CD14-positive monocyte (primary cell): ENCODE measurements around the gene LDLRAD4. TPM values are rescaled to one million over a fixed set of nuclear protein-coding genes. Genes with fewer than 3 reads are reported as not detected.

ENCODE experiments used
- DNase-seq, 3 donors: peaks; one replicate each; pipeline ENCODE4 v3.0.0-alpha.2; 2011 to 2022
- H2AFZ ChIP-seq: 2 replicates; pipeline ENCODE4 v1.6.0; 2012; ENCODE audit warnings: mild to moderate bottlenecking, low read depth, low read length, inconsistent platforms; ENCODE audit not compliant: insufficient read depth, poor library complexity, severe bottlenecking
- H3K27ac ChIP-seq, 2 donors: 1 replicate in 1 of 2; 2 replicates in 1 of 2; pipeline ENCODE4 v1.5.1; 2012 to 2013; ENCODE audit warnings: low read length in 2 of 2, control low read depth in 1 of 2, inconsistent platforms in 1 of 2, low read depth in 1 of 2, mild to moderate bottlenecking in 1 of 2
- H3K27me3 ChIP-seq, 2 donors: one replicate each; pipeline versions ENCODE4 v1.6.0 to v1.6.1; 2011 to 2013; ENCODE audit warnings: low read length in 2 of 2; ENCODE audit not compliant: control insufficient read depth in 2 of 2, insufficient read depth in 2 of 2
- H3K36me3 ChIP-seq, 2 donors: replicated peaks in 1 of 2; 1 replicate in 1 of 2; 2 replicates in 1 of 2; pipeline versions ENCODE4 v1.5.1 to v1.6.1; 2012 to 2013; ENCODE audit warnings: low read length in 2 of 2, control low read depth in 1 of 2, inconsistent platforms in 1 of 2, mild to moderate bottlenecking in 1 of 2; ENCODE audit not compliant: insufficient read depth in 2 of 2, control insufficient read depth in 1 of 2
- H3K4me1 ChIP-seq, 2 donors: 1 replicate in 1 of 2; 2 replicates in 1 of 2; pipeline versions ENCODE4 v1.5.1 to v1.6.1; 2012 to 2013; ENCODE audit warnings: low read length in 2 of 2, control low read depth in 1 of 2, inconsistent platforms in 1 of 2, mild to moderate bottlenecking in 1 of 2, moderate library complexity in 1 of 2; ENCODE audit not compliant: insufficient read depth in 2 of 2, control insufficient read depth in 1 of 2
- H3K4me2 ChIP-seq: replicated peaks from 2 replicates; pipeline ENCODE3; 2012; ENCODE audit warnings: low read length, moderate library complexity, mild to moderate bottlenecking; ENCODE audit not compliant: poor library complexity, severe bottlenecking; ENCODE audit errors: extremely low read depth
- H3K4me3 ChIP-seq, 3 experiments: fragments of 200-600 bp in 1 of 3; sonication (generic) in 1 of 3; replicated peaks in 1 of 3; 1 replicate in 2 of 3; 2 replicates in 1 of 3; pipeline ENCODE4 v1.5.1; 2011 to 2013; ENCODE audit warnings: low read length in 3 of 3, mild to moderate bottlenecking in 3 of 3, control low read depth in 2 of 3, low read depth in 2 of 3, inconsistent platforms in 1 of 3, moderate library complexity in 1 of 3
- H3K79me2 ChIP-seq: 2 replicates; pipeline ENCODE4 v1.6.0; 2012; ENCODE audit warnings: mild to moderate bottlenecking, control low read depth, inconsistent platforms, low read length, moderate library complexity; ENCODE audit not compliant: insufficient read depth
- H3K9ac ChIP-seq: 2 replicates; pipeline ENCODE4 v1.6.0; 2017; ENCODE audit warnings: low read length, mild to moderate bottlenecking; ENCODE audit not compliant: insufficient read depth, poor library complexity, severe bottlenecking
- H3K9me3 ChIP-seq, 2 donors: replicated peaks in 1 of 2; 1 replicate in 1 of 2; 2 replicates in 1 of 2; pipeline versions ENCODE4 v1.5.1 to v1.6.1; 2012 to 2013; ENCODE audit warnings: low read length in 2 of 2, control low read depth in 1 of 2; ENCODE audit not compliant: control insufficient read depth in 1 of 2, insufficient read depth in 1 of 2
- H4K20me1 ChIP-seq: 2 replicates; pipeline ENCODE4 v1.6.0; 2012; ENCODE audit warnings: mild to moderate bottlenecking, low read length, control low read depth, moderate library complexity; ENCODE audit not compliant: insufficient read depth
- H3K27ac Mint-ChIP-seq, 7 donors: one replicate each; pipeline ENCODE4 v1.8.0; 2020; ENCODE audit warnings: mild to moderate bottlenecking in 7 of 7, mixed read lengths in 7 of 7, moderate library complexity in 6 of 7, inconsistent platforms in 2 of 7
- H3K27me3 Mint-ChIP-seq, 3 donors: one replicate each; pipeline ENCODE4 v1.8.0; 2021 to 2022; ENCODE audit warnings: low read depth in 3 of 3, mild to moderate bottlenecking in 3 of 3, mixed read lengths in 3 of 3, moderate library complexity in 3 of 3, inconsistent platforms in 1 of 3
- H3K36me3 Mint-ChIP-seq, 2 donors: one replicate each; pipeline ENCODE4 v1.8.0; 2020; ENCODE audit warnings: mixed read lengths in 2 of 2, inconsistent platforms in 1 of 2, mild to moderate bottlenecking in 1 of 2
- H3K4me1 Mint-ChIP-seq: one replicate; pipeline ENCODE4 v1.8.0; 2020; ENCODE audit warnings: mild to moderate bottlenecking, mixed read lengths
- H3K4me3 Mint-ChIP-seq, 2 donors: one replicate each; pipeline ENCODE4 v1.8.0; 2020; ENCODE audit warnings: mild to moderate bottlenecking in 2 of 2, mixed read lengths in 2 of 2, moderate library complexity in 1 of 2
- H3K9me3 Mint-ChIP-seq, 7 donors: one replicate each; pipeline ENCODE4 v1.8.0; 2020 to 2022; ENCODE audit warnings: mixed read lengths in 7 of 7, mild to moderate bottlenecking in 6 of 7, moderate library complexity in 6 of 7, inconsistent platforms in 2 of 7
- CTCF ChIP-seq: fragments of 200-600 bp; IDR thresholded peaks from one replicate; pipeline ENCODE4 v1.8.0; 2022; ENCODE audit warnings: antibody characterized with exemption, mild to moderate bottlenecking
- WGBS: methylation state at CpG from one replicate; pipeline ENCODE4 v1.1.5; 2013; ENCODE audit warnings: missing lambda C conversion rate; ENCODE audit not compliant: insufficient coverage; 5-methylcytosine and 5-hydroxymethylcytosine counted together
- intact Hi-C, 2 donors: fragments of 100-400 bp; cut with micrococcal nuclease; formaldehyde crosslinking; loops; one replicate each; pipeline versions ENCODE4 v1.15.0 to v1.15.1; 2023
- polyA plus RNA-seq, 3 donors: library from polyadenylated mRNA; depleted of rRNA in 1 of 3; unstranded in 2 of 3; stranded (reverse) in 1 of 3; fragments of 300-500 nt in 2 of 3; fragments of >200 nt in 1 of 3; fragmentation: Illumina TruSeq in 2 of 3; gene quantifications; 1 replicate in 2 of 3; 2 replicates in 1 of 3; pipeline ENCODE4 v1.2.3, GENCODE V29; 2012 to 2021

LDLRAD4 gene
- polyA plus RNA-seq, 3 donors = 13.5 to 15.4 (median 13.8) TPM

GRCh38 chr18:13387855-13388548 is 169.4 kb downstream of the LDLRAD4 start:
- H3K27me3 Mint-ChIP-seq = peaks cover 2 to 3% (median 3%) of the 10 kb centered on the region in 3 donors
- H3K9ac ChIP-seq = no peak overlapping the region
- H3K4me1 Mint-ChIP-seq = peaks cover 3% of the 10 kb centered on the region
- H4K20me1 ChIP-seq = peaks cover 6% of the 10 kb centered on the region
- intact Hi-C loops = no loop called here
- no peak overlapping the region for H3K4me3 Mint-ChIP-seq
- no peak overlapping the region for H3K4me3 ChIP-seq
- peaks cover 3 to 9% of the 10 kb centered on the region in 2 donors for H3K36me3 Mint-ChIP-seq
- H3K27ac ChIP-seq = no peak overlapping the region
- H3K4me1 ChIP-seq = peaks cover 2% of the 10 kb centered on the region in 2 donors
- WGBS = 76% methylated on average over 7 of the region's 13 CpGs
- no peaks in the 10 kb centered on the region for H3K9me3 ChIP-seq
- no peak for DNase-seq
- no peaks in the 10 kb centered on the region for H3K79me2 ChIP-seq
- H3K27me3 ChIP-seq = no peaks in the 10 kb centered on the region
- no peak overlapping the region for H2AFZ ChIP-seq
- H3K27ac Mint-ChIP-seq = no peak overlapping the region
- no peaks in the 10 kb centered on the region for H3K9me3 Mint-ChIP-seq
- no peak overlapping the region for H3K4me2 ChIP-seq
- no peaks in the 10 kb centered on the region for H3K36me3 ChIP-seq
- TF ChIP-seq CTCF = no peak

GRCh38 chr18:13388586-13389490 is 170.3 kb downstream of the LDLRAD4 start:
- Histone ChIP-seq H3K27ac (no peak overlapping the region), H3K4me2 (no peak overlapping the region), H3K9me3 (no peaks in the 10 kb centered on the region), H3K27me3 (no peaks in the 10 kb centered on the region), H4K20me1 (peaks cover 11% of the 10 kb centered on the region), H3K9ac (no peak overlapping the region), H3K36me3 (no peaks in the 10 kb centered on the region), H3K79me2 (no peaks in the 10 kb centered on the region), H2AFZ (no peak overlapping the region), H3K4me1 (no peaks in the 10 kb centered on the region), H3K4me3 (no peak overlapping the region)
- Mint-ChIP-seq H3K4me1 (no peaks in the 10 kb centered on the region), H3K27ac (peak overlapping the region in 1 of 7 donors; percentile 60), H3K36me3 (peaks cover 3 to 7% of the 10 kb centered on the region in 2 donors), H3K27me3 (peaks cover 2 to 3% (median 3%) of the 10 kb centered on the region in 3 donors), H3K4me3 (no peak overlapping the region), H3K9me3 (no peaks in the 10 kb centered on the region)
- WGBS = over 99% methylated on average over 19 of the region's 25 CpGs
- no peak for DNase-seq
- intact Hi-C loops = no loop called here
- TF ChIP-seq CTCF = no peak
